K562 (cell line): ENCODE measurements around the gene USP35. TPM values are rescaled to one million over a fixed set of nuclear protein-coding genes. Genes with fewer than 3 reads are reported as not detected.
A peak's percentile ranks its signal among the peaks of the same experiment; 100 is the strongest.

Experiments used
- ATF6 ChIP-seq: sonication (generic); formaldehyde crosslinking; IDR thresholded peaks from 2 replicates; pipeline ENCODE4 v1.4.0; 2020; ENCODE audit warnings: mild to moderate bottlenecking, missing genetic modification reagents
- BHLHE40 ChIP-seq: IDR thresholded peaks from 2 replicates; pipeline ENCODE4 v1.6.1; 2011; ENCODE audit warnings: low read length, improper control_type of control experiment
- HDAC8 ChIP-seq: fragments of 450-650 bp; IDR thresholded peaks from 2 replicates; pipeline ENCODE4 v1.6.1; 2016; ENCODE audit warnings: mild to moderate bottlenecking, missing genetic modification characterization, moderate library complexity, missing compliant biosample characterization
- KLF1 ChIP-seq: fragments of 450-650 bp; IDR thresholded peaks from 2 replicates; pipeline ENCODE4 v1.6.1; 2016; ENCODE audit warnings: missing genetic modification characterization, missing compliant biosample characterization
- LARP7 ChIP-seq: fragments of 450-650 bp; IDR thresholded peaks from 2 replicates; pipeline ENCODE4 v1.6.1; 2016
- MTA1 ChIP-seq: fragments of 450-650 bp; IDR thresholded peaks from 2 replicates; pipeline ENCODE4 v1.6.1; 2017; ENCODE audit warnings: borderline replicate concordance
- MYNN ChIP-seq, 2 experiments: sonication (generic); formaldehyde crosslinking in 1 of 2; IDR thresholded peaks; 2 replicates each; pipeline versions ENCODE4 v1.5.0 to v1.6.1; 2016 to 2020; ENCODE audit warnings: antibody characterized with exemption in 1 of 2, missing genetic modification reagents in 1 of 2
- NCOA2 ChIP-seq, 2 experiments: fragments of 450-650 bp; IDR thresholded peaks; 2 replicates each; pipeline ENCODE4 v1.6.1; 2018; ENCODE audit warnings: mild to moderate bottlenecking in 2 of 2, moderate library complexity in 1 of 2; ENCODE audit not compliant: partially characterized antibody in 2 of 2
- RBBP5 ChIP-seq: fragments of 200-600 bp; sonication (generic); IDR thresholded peaks from 2 replicates; pipeline ENCODE4 v1.6.1; 2012; ENCODE audit warnings: borderline replicate concordance, mild to moderate bottlenecking, low read length, control low read depth, inconsistent platforms; ENCODE audit not compliant: insufficient read depth, poor library complexity, severe bottlenecking
- SIN3B ChIP-seq: fragments of 450-650 bp; IDR thresholded peaks from 2 replicates; pipeline ENCODE4 v1.6.1; 2017; ENCODE audit warnings: low read depth, mild to moderate bottlenecking, moderate library complexity
- SNAPC5 ChIP-seq: fragments of 250-450 bp; sonication (Bioruptor Pico); IDR thresholded peaks from 2 replicates; pipeline ENCODE4 v1.8.0; 2021; ENCODE audit warnings: moderate library complexity, mild to moderate bottlenecking, inconsistent platforms
- SRF ChIP-seq, 2 experiments: fragments of 250-450, 450-650 bp in 1 of 2; sonication (Bioruptor Pico) in 1 of 2; sonication (generic) in 1 of 2; formaldehyde crosslinking; IDR thresholded peaks; 2 replicates each; pipeline versions ENCODE4 v1.5.0 to v1.5.1; 2020 to 2022; ENCODE audit warnings: mild to moderate bottlenecking in 1 of 2, missing genetic modification reagents in 1 of 2
- THAP12 ChIP-seq: fragments of 250-450 bp; sonication (Bioruptor Pico); IDR thresholded peaks from 2 replicates; pipeline ENCODE4 v1.9.0; 2021; ENCODE audit warnings: mild to moderate bottlenecking, inconsistent platforms
- TRIM24 ChIP-seq, 2 experiments: fragments of 450-650 bp; IDR thresholded peaks; 2 replicates each; pipeline ENCODE4 v1.6.1; 2016
- YY1 ChIP-seq, 3 experiments: IDR thresholded peaks; 2 replicates each; pipeline ENCODE4 v1.6.1; 2011; ENCODE audit warnings: low read length in 2 of 3, mild to moderate bottlenecking in 2 of 3, moderate library complexity in 2 of 3, borderline replicate concordance in 1 of 3, control low read depth in 1 of 3, low read depth in 1 of 3; ENCODE audit not compliant: insufficient read depth in 3 of 3, insufficient replicate concordance in 2 of 3, control insufficient read depth in 1 of 3, insufficient read length in 1 of 3; ENCODE audit errors: extremely low read depth in 1 of 3
- ZBTB43 ChIP-seq: sonication (generic); formaldehyde crosslinking; IDR thresholded peaks from 2 replicates; pipeline ENCODE4 v1.8.0; 2023; ENCODE audit warnings: mild to moderate bottlenecking, missing genetic modification reagents
- ZNF121 ChIP-seq: sonication (generic); formaldehyde crosslinking; conservative IDR thresholded peaks from 2 replicates; pipeline ENCODE4 v1.8.0; 2022; ENCODE audit warnings: missing genetic modification reagents
- ZNF174 ChIP-seq: fragments of 250-450 bp; sonication (Bioruptor Pico); IDR thresholded peaks from 2 replicates; pipeline ENCODE4 v1.4.0; 2020; ENCODE audit warnings: mild to moderate bottlenecking
- ZNF316 ChIP-seq: fragments of 450-650 bp; IDR thresholded peaks from 2 replicates; pipeline ENCODE4 v1.6.1; 2016
- ZNF583 ChIP-seq: fragments of 250-450 bp; sonication (Bioruptor Pico); IDR thresholded peaks from 2 replicates; pipeline ENCODE4 v1.4.0; 2020
- ZNF695 ChIP-seq: fragments of 450-650 bp; formaldehyde crosslinking; IDR thresholded peaks from 2 replicates; pipeline ENCODE4 v1.4.0; 2020; ENCODE audit warnings: mild to moderate bottlenecking, moderate library complexity
- polyA plus RNA-seq, 8 experiments: library from polyadenylated mRNA; depleted of rRNA in 4 of 8; stranded (reverse) in 5 of 8; unstranded in 3 of 8; fragments of >200 nt; fragmentation: Nextera tagmentation in 2 of 8; fragmentation: Illumina TruSeq in 1 of 8; extraction: Ambion mirVana in 2 of 8; extraction: Trizol in 1 of 8; gene quantifications; 2 replicates each; pipeline versions ENCODE4 v1.2.1 to v1.2.3, GENCODE V29; 2011 to 2014; ENCODE audit warnings: inconsistent platforms in 1 of 8, missing spikeins in 1 of 8
- total RNA-seq, 7 experiments: library from RNA; depleted of rRNA in 6 of 7; stranded (reverse); fragments of >200 nt in 6 of 7; fragmentation: Illumina TruSeq in 2 of 7; extraction: Trizol in 2 of 7; gene quantifications; 2 replicates each; pipeline versions ENCODE4 v1.2.1 to v1.2.3, GENCODE V29; 2011 to 2021; ENCODE audit warnings: low replicate concordance in 1 of 7

The USP35 gene
- total and polyA plus RNA-seq, 9 of the 15 experiments (the other 6 are each of a cell fraction or from before 2014, with no cell fraction given), result 0.01 to 4.8 (median 3.6) TPM

- no peak for TF ChIP-seq NCOA2 (IDR thresholded peaks at IDR 0.05; ENCODE audit: partially characterized antibody in 2 of 2)
- no peak for TF ChIP-seq TRIM24 (IDR thresholded peaks at IDR 0.05)
- peak; percentile 43; the same call in 1 of the 2 replicates for TF ChIP-seq SIN3B
- TF ChIP-seq ZNF121 (CRISPR knock-in tag), result no peak
- TF ChIP-seq ZNF583 (CRISPR knock-in tag), result no peak
- TF ChIP-seq ZNF316, result peak; percentile 67
- TF ChIP-seq YY1 (IDR thresholded peaks at IDR 0.05; ENCODE audit: borderline replicate concordance in 1 of 3, control insufficient read depth in 1 of 3, extremely low read depth in 1 of 3, insufficient read depth in 3 of 3, insufficient read length in 1 of 3, insufficient replicate concordance in 2 of 3, low read depth in 1 of 3, low read length in 2 of 3), result peak; percentile 93 to 99 (median 98)
- TF ChIP-seq SRF (CRISPR knock-in tag; IDR thresholded peaks at IDR 0.05), result peak in 1 of 2 experiments; percentile 74; a peak in 1 of 4 replicates
- no peak for TF ChIP-seq KLF1 (tag)
- peak; percentile 70 for TF ChIP-seq BHLHE40
- no peak for TF ChIP-seq LARP7
- no peak; the same call in 1 of the 2 replicates for TF ChIP-seq MYNN (IDR thresholded peaks at IDR 0.05)
- no peak for TF ChIP-seq MYNN (CRISPR knock-in tag; IDR thresholded peaks at IDR 0.05)
- no peak for TF ChIP-seq SNAPC5 (CRISPR knock-in tag)
- TF ChIP-seq MTA1, result no peak
- TF ChIP-seq RBBP5, result peak; percentile 65
- no peak for TF ChIP-seq ZNF174 (CRISPR knock-in tag)
- TF ChIP-seq ZBTB43 (CRISPR knock-in tag), result 0 out of 2 replicates have a peak, but pooled peaks have one; percentile 13
- TF ChIP-seq THAP12, result peak; percentile 45; the same call in 1 of the 2 replicates
- TF ChIP-seq ZNF695 (CRISPR knock-in tag), result no peak
- peak; percentile 68; the same call in 1 of the 2 replicates for TF ChIP-seq HDAC8 (tag)
- no peak for TF ChIP-seq ATF6 (CRISPR knock-in tag)
These were observed 49.0 kb upstream of the USP35 start, which contains the start of gene ALG8 (continued) for GRCh38 chr11:78139422-78140391.
